ENCODE measurements around the gene ZBTB25. TPM values are rescaled to one million over a fixed set of nuclear protein-coding genes. Genes with fewer than 3 reads are reported as not detected.

ZBTB25 gene
- total and polyA plus RNA-seq, 10 donors = 5.0 to 27.5 (median 17.6) TPM

DNA sequence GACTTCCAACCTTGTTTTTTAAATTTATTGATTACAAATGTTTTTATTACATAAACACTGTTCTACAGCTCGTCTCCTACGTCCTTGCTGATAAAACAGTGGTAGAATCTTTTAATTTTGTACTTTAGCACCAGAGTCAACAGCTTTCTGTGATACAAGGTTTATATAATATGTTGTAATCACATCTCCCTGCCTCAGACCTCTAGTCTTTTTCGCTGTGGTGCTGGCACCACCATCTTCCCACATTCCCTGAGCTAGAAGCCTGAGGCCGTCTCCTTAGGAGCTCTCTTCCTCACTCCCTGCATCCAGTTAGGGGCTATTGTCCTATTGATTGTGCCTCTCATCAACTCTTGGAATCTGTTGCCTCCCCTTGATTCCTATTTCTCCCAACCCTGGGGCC is 98.3 kb downstream of the ZBTB25 start:
- H3K27ac ChIP-seq = no peak overlapping the region
- H3K27me3 ChIP-seq (replicated peaks in 1 of 7) = no peaks in the 10 kb centered on the region
- 94 to 98% (median 96%) methylated on average over 4 of the region's 4 CpGs for WGBS, 5 donors
- no peaks in the 10 kb centered on the region for H3K9me3 ChIP-seq
- peaks cover 0 to 53% (median 20%) of the 10 kb centered on the region in 6 donors for H3K36me3 ChIP-seq
- intact Hi-C loops (cut with DNase I; ENCODE audit: low total_unique reads) = no loop called here
- no peak for DNase-seq
- TF ChIP-seq POLR2A (IDR thresholded peaks at IDR 0.05) = no peak
- TF ChIP-seq CTCF (IDR thresholded peaks at IDR 0.05 in 8 of 11, conservative IDR thresholded peaks at IDR 0.05 in 3 of 11) = no peak
- TF ChIP-seq POLR2AphosphoS5 (IDR thresholded peaks at IDR 0.05) = no peak
- peaks cover 0 to 5% (median 0%) of the 10 kb centered on the region in 6 donors for H3K4me1 ChIP-seq
- no peak overlapping the region for H3K4me3 ChIP-seq

GRCh38 chr14:64401949-64402348 is 101.7 kb downstream of the ZBTB25 start:
- no peak for TF ChIP-seq CTCF (IDR thresholded peaks at IDR 0.05 in 8 of 11, conservative IDR thresholded peaks at IDR 0.05 in 3 of 11)
- TF ChIP-seq POLR2A (IDR thresholded peaks at IDR 0.05) = no peak
- no peak for TF ChIP-seq POLR2AphosphoS5 (IDR thresholded peaks at IDR 0.05)
- H3K4me3 ChIP-seq = no peak overlapping the region
- no peaks in the 10 kb centered on the region for H3K4me1 ChIP-seq
- intact Hi-C loops (cut with DNase I; ENCODE audit: low total_unique reads) = no loop called here
- DNase-seq = no peak
- H3K9me3 ChIP-seq = no peaks in the 10 kb centered on the region
- peaks cover 0 to 53% (median 20%) of the 10 kb centered on the region in 6 donors for H3K36me3 ChIP-seq
- H3K27ac ChIP-seq = no peak overlapping the region
- 70 to 96% (median 74%) methylated on average over 1 of the region's 1 CpG for WGBS, 5 donors
- H3K27me3 ChIP-seq (replicated peaks in 1 of 7) = no peaks in the 10 kb centered on the region

GRCh38 chr14:64400829-64401459 is 102.7 kb downstream of the ZBTB25 start:
- TF ChIP-seq POLR2A (IDR thresholded peaks at IDR 0.05) (no peak), CTCF (IDR thresholded peaks at IDR 0.05 in 8 of 11, conservative IDR thresholded peaks at IDR 0.05 in 3 of 11) (no peak), POLR2AphosphoS5 (IDR thresholded peaks at IDR 0.05) (no peak)
- H3K4me3 ChIP-seq = no peak overlapping the region
- H3K27ac ChIP-seq = no peak overlapping the region
- H3K27me3 ChIP-seq (replicated peaks in 1 of 7) = no peaks in the 10 kb centered on the region
- intact Hi-C loops (cut with DNase I; ENCODE audit: low total_unique reads) = no loop called here
- 92 to 96% (median 94%) methylated on average over 6 of the region's 6 CpGs for WGBS, 5 donors
- H3K36me3 ChIP-seq = peaks cover 0 to 51% (median 20%) of the 10 kb centered on the region in 6 donors
- H3K4me1 ChIP-seq = no peaks in the 10 kb centered on the region
- no peaks in the 10 kb centered on the region for H3K9me3 ChIP-seq
- no peak for DNase-seq

Small RNA genes within 50 kb of the gene (small RNA-seq; reads per million reads assigned to genes)
- gene AL049869.4 = 0 reads per million in 4 donors

Other genes starting within 250 kb of the ZBTB25 start
- gene ESR2, start 209.5 kb downstream of the ZBTB25 start, total RNA-seq = 1 to 10 TPM; 3.1 to 9.0 (median 5.4) TPM
- 1 to 10 TPM in 2 of 3 donors, under 1 TPM in 1; 0.93 to 1.4 (median 1.3) TPM for gene ESR2, start 209.5 kb downstream of the ZBTB25 start, polyA plus RNA-seq
- gene MTHFD1, start 115.5 kb downstream of the ZBTB25 start, total RNA-seq = 10 to 100 TPM; 25.7 to 65.9 (median 45.3) TPM
- gene MTHFD1, start 115.5 kb downstream of the ZBTB25 start, polyA plus RNA-seq = 10 to 100 TPM; 17.6 to 25.8 (median 23.4) TPM
- gene AKAP5, start 38.3 kb downstream of the ZBTB25 start, total RNA-seq = 1 to 10 TPM in 5 of 7 donors, under 1 TPM in 2; 0.76 to 3.7 (median 1.8) TPM
- gene AKAP5, start 38.3 kb downstream of the ZBTB25 start, polyA plus RNA-seq = under 1 TPM; 0.39 to 0.58 (median 0.56) TPM
- 10 to 100 TPM; 51.7 to 84.2 (median 66.9) TPM for gene ZBTB1, start 932 bp upstream of the ZBTB25 start, total RNA-seq
- gene ZBTB1, start 932 bp upstream of the ZBTB25 start, polyA plus RNA-seq = 10 to 100 TPM; 25.4 to 31.3 (median 27.5) TPM
- gene HSPA2, start 36.9 kb upstream of the ZBTB25 start, total RNA-seq = 10 to 100 TPM; 15.2 to 53.8 (median 31.4) TPM
- 10 to 100 TPM in 1 of 3 donors, 1 to 10 TPM in 2; 3.9 to 10.8 (median 6.0) TPM for gene HSPA2, start 36.9 kb upstream of the ZBTB25 start, polyA plus RNA-seq
- 1 to 10 TPM in 2 of 7 donors, under 1 TPM in 3, not detected in 2; 0.30 to 1.1 (median 0.72) TPM for gene PPP1R36, start 46.1 kb upstream of the ZBTB25 start, total RNA-seq
- under 1 TPM; 0.26 to 0.48 (median 0.36) TPM for gene PPP1R36, start 46.1 kb upstream of the ZBTB25 start, polyA plus RNA-seq
- gene PLEKHG3, start 200.6 kb upstream of the ZBTB25 start, total RNA-seq = 10 to 100 TPM; 31.5 to 77.7 (median 56.2) TPM
- gene PLEKHG3, start 200.6 kb upstream of the ZBTB25 start, polyA plus RNA-seq = 10 to 100 TPM in 2 of 3 donors, 1 to 10 TPM in 1; 4.5 to 17.1 (median 12.3) TPM

All from spleen (tissue), 11 donors.